HepG2 (cell line): ENCODE measurements around the gene MYL6B. TPM values are rescaled to one million over a fixed set of nuclear protein-coding genes. Genes with fewer than 3 reads are reported as not detected.

Experiments
- ASH2L ChIP-seq: fragments of 300-600, 200-600 bp; sonication (generic); IDR thresholded peaks from 2 replicates; pipeline ENCODE4 v1.7.0; 2017; ENCODE audit warnings: low read depth, mild to moderate bottlenecking, moderate library complexity, mixed read lengths, low read length; ENCODE audit not compliant: insufficient read length
- ATRX ChIP-seq: sonication (generic); formaldehyde crosslinking; IDR thresholded peaks from 2 replicates; pipeline ENCODE4 v1.4.0; 2020; ENCODE audit warnings: missing genetic modification reagents, borderline replicate concordance
- CAMTA2 ChIP-seq: sonication (generic); formaldehyde crosslinking; IDR thresholded peaks from 2 replicates; pipeline ENCODE4 v1.4.0; 2020; ENCODE audit warnings: mild to moderate bottlenecking, missing genetic modification reagents, borderline replicate concordance
- DPF2 ChIP-seq: sonication (generic); formaldehyde crosslinking; IDR thresholded peaks from 2 replicates; pipeline ENCODE4 v1.4.0; 2020; ENCODE audit warnings: mild to moderate bottlenecking, low read depth, missing genetic modification reagents, borderline replicate concordance
- FIP1L1 ChIP-seq: fragments of 200-400 bp; formaldehyde crosslinking; IDR thresholded peaks from 2 replicates; pipeline ENCODE4 v1.6.1; 2018; ENCODE audit warnings: low read depth, mild to moderate bottlenecking, low read length, moderate library complexity, borderline replicate concordance; ENCODE audit not compliant: insufficient read depth
- HDAC2 ChIP-seq: sonication (generic); formaldehyde crosslinking; IDR thresholded peaks from 2 replicates; pipeline ENCODE4 v1.4.0; 2020; ENCODE audit warnings: missing genetic modification reagents
- NPAS2 ChIP-seq: sonication (generic); formaldehyde crosslinking; IDR thresholded peaks from 2 replicates; pipeline ENCODE4 v1.8.0; 2022; ENCODE audit warnings: mild to moderate bottlenecking, missing genetic modification reagents, borderline replicate concordance
- POLR2AphosphoS2 ChIP-seq: IDR thresholded peaks from 2 replicates; pipeline ENCODE4 v1.6.1; 2011; ENCODE audit warnings: low read depth, low read length, improper control_type of control experiment
- PRDM10 ChIP-seq: sonication (generic); formaldehyde crosslinking; IDR thresholded peaks from 2 replicates; pipeline ENCODE4 v1.4.0; 2020; ENCODE audit warnings: low read depth, missing genetic modification reagents
- SSRP1 ChIP-seq: IDR thresholded peaks from 2 replicates; pipeline ENCODE4 v1.6.1; 2016; ENCODE audit warnings: control low read depth
- TP53 ChIP-seq: sonication (generic); formaldehyde crosslinking; conservative IDR thresholded peaks from 2 replicates; pipeline ENCODE4 v1.4.0; 2020; ENCODE audit warnings: missing genetic modification reagents
- XBP1 ChIP-seq: sonication (generic); formaldehyde crosslinking; IDR thresholded peaks from 2 replicates; pipeline ENCODE4 v1.5.0; 2020; ENCODE audit warnings: missing genetic modification reagents
- YEATS2 ChIP-seq: sonication (generic); formaldehyde crosslinking; IDR thresholded peaks from 2 replicates; pipeline ENCODE4 v1.4.0; 2020; ENCODE audit warnings: missing genetic modification reagents, borderline replicate concordance
- ZBTB3 ChIP-seq: sonication (generic); formaldehyde crosslinking; IDR thresholded peaks from 2 replicates; pipeline ENCODE4 v1.4.0; 2020; ENCODE audit warnings: low read depth, mild to moderate bottlenecking, moderate library complexity, missing genetic modification reagents, borderline replicate concordance
- ZIK1 ChIP-seq: sonication (generic); formaldehyde crosslinking; IDR thresholded peaks from 2 replicates; pipeline ENCODE4 v1.5.0; 2020; ENCODE audit warnings: mild to moderate bottlenecking, low read depth, missing genetic modification reagents, borderline replicate concordance
- ZNF530 ChIP-seq: sonication (generic); formaldehyde crosslinking; IDR thresholded peaks from 2 replicates; pipeline ENCODE4 v1.5.0; 2020; ENCODE audit warnings: low read depth, mild to moderate bottlenecking, missing genetic modification reagents
- ZNF614 ChIP-seq: IDR thresholded peaks from 2 replicates; pipeline ENCODE4 v1.6.1; 2018; ENCODE audit warnings: missing biosample characterization, missing genetic modification reagents, inconsistent platforms, borderline replicate concordance
- ZNF615 ChIP-seq: sonication (generic); formaldehyde crosslinking; IDR thresholded peaks from 2 replicates; pipeline ENCODE4 v1.5.0; 2020; ENCODE audit warnings: mild to moderate bottlenecking, missing genetic modification reagents, borderline replicate concordance
- ZNF652 ChIP-seq: IDR thresholded peaks from 2 replicates; pipeline ENCODE4 v1.6.1; 2016; ENCODE audit warnings: low read depth, borderline replicate concordance
- ZNF839 ChIP-seq: sonication (generic); formaldehyde crosslinking; IDR thresholded peaks from 2 replicates; pipeline ENCODE4 v1.4.0; 2020; ENCODE audit warnings: missing genetic modification reagents, mild to moderate bottlenecking, borderline replicate concordance
- polyA plus RNA-seq, 8 experiments: library from polyadenylated mRNA; depleted of rRNA in 3 of 8; stranded (reverse) in 7 of 8; unstranded in 1 of 8; fragments of >200 nt; fragmentation: Illumina TruSeq in 4 of 8; extraction: Trizol in 4 of 8; gene quantifications; 2 replicates each; pipeline versions ENCODE4 v1.2.1 to v1.2.3, GENCODE V29; 2011 to 2016; ENCODE audit warnings: low read depth in 4 of 8, missing spikeins in 1 of 8, mixed read lengths in 1 of 8; ENCODE audit not compliant: insufficient read depth in 1 of 8
- total RNA-seq, 5 experiments: library from RNA; depleted of rRNA; stranded (reverse); fragments of >200 nt; fragmentation: Illumina TruSeq; extraction: Trizol; gene quantifications; 2 replicates each; pipeline ENCODE4 v1.2.3, GENCODE V29; 2016; ENCODE audit warnings: low read depth in 1 of 5
- TF ChIP-seq, protein P1 (sequence below): sonication (generic); formaldehyde crosslinking; IDR thresholded peaks from 2 replicates; pipeline ENCODE4 v1.4.0; 2020; ENCODE audit warnings: missing genetic modification reagents

Gene MYL6B
- total and polyA plus RNA-seq, 2 of the 13 experiments (the other 11 are each of a cell fraction or from before 2014, with no cell fraction given): 75.7 to 88.7 TPM

- TF ChIP-seq ZNF839 (CRISPR knock-in tag) (no peak), ZNF614 (peak; percentile 68; the same call in 1 of the 2 replicates), CAMTA2 (no peak), SSRP1 (CRISPR knock-in tag) (no peak), PRDM10 (peak; percentile 60; the same call in 1 of the 2 replicates), ZNF530 (CRISPR knock-in tag) (no peak), YEATS2 (CRISPR knock-in tag) (peak; percentile 99), ASH2L (peak; percentile 77), ZNF615 (CRISPR knock-in tag) (peak; percentile 86; the same call in 1 of the 2 replicates), HDAC2 (CRISPR knock-in tag) (peak; percentile 90; the same call in 1 of the 2 replicates), TP53 (CRISPR knock-in tag) (no peak), ZBTB3 (CRISPR knock-in tag) (no peak), FIP1L1 (peak; percentile 81; the same call in 1 of the 2 replicates), ZNF652 (CRISPR knock-in tag) (peak; percentile 52; the same call in 1 of the 2 replicates), XBP1 (no peak), ATRX (CRISPR knock-in tag) (no peak), DPF2 (CRISPR knock-in tag) (no peak), NPAS2 (CRISPR knock-in tag) (no peak), POLR2AphosphoS2 (peak; percentile 96), ZIK1 (CRISPR knock-in tag) (peak; percentile 59; the same call in 1 of the 2 replicates)
- TF ChIP-seq, protein P1, sequence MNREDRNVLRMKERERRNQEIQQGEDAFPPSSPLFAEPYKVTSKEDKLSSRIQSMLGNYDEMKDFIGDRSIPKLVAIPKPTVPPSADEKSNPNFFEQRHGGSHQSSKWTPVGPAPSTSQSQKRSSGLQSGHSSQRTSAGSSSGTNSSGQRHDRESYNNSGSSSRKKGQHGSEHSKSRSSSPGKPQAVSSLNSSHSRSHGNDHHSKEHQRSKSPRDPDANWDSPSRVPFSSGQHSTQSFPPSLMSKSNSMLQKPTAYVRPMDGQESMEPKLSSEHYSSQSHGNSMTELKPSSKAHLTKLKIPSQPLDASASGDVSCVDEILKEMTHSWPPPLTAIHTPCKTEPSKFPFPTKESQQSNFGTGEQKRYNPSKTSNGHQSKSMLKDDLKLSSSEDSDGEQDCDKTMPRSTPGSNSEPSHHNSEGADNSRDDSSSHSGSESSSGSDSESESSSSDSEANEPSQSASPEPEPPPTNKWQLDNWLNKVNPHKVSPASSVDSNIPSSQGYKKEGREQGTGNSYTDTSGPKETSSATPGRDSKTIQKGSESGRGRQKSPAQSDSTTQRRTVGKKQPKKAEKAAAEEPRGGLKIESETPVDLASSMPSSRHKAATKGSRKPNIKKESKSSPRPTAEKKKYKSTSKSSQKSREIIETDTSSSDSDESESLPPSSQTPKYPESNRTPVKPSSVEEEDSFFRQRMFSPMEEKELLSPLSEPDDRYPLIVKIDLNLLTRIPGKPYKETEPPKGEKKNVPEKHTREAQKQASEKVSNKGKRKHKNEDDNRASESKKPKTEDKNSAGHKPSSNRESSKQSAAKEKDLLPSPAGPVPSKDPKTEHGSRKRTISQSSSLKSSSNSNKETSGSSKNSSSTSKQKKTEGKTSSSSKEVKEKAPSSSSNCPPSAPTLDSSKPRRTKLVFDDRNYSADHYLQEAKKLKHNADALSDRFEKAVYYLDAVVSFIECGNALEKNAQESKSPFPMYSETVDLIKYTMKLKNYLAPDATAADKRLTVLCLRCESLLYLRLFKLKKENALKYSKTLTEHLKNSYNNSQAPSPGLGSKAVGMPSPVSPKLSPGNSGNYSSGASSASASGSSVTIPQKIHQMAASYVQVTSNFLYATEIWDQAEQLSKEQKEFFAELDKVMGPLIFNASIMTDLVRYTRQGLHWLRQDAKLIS (CRISPR knock-in tag): no peak
Measured at GRCh38 chr12:56117778-56118687, 34.4 kb upstream of the MYL6B start, which contains the start of gene ZC3H10 (continued).
